ENCODE data around the gene RDH11.

RDH11 gene

GRCh38 chr14:67650151-67650550 lies 45.4 kb downstream of the RDH11 start:
- DNase-seq (ENCODE audit: low read depth in 3 of 3): no peak

- no peak for DNase-seq (ENCODE audit: low read depth in 3 of 3)
These were observed 49.4 kb downstream of the RDH11 start for GRCh38 chr14:67646131-67646530.

DNA sequence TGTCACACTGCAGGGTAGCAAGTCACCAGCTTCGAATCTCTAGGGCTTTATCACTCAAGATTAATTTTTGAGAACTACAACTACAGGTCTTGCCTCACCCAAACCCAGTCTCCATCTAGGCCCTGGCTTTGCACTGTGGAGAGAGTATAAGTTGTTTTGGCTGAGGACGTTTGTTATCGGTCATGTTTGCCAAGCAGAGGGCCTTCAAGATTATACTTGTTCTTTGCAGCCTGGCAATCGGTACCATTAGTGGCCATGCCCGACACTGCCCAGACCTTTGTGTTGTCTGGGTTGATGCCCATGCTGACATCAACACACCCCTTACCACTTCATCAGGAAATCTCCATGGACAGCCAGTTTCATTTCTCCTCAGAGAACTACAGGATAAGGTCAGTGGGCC lies 50.1 kb downstream of the RDH11 start:
- no peak for DNase-seq (ENCODE audit: low read depth in 3 of 3)

GRCh38 chr14:67644428-67644827 lies 51.1 kb downstream of the RDH11 start:
- DNase-seq (ENCODE audit: low read depth in 3 of 3): no peak

DNA sequence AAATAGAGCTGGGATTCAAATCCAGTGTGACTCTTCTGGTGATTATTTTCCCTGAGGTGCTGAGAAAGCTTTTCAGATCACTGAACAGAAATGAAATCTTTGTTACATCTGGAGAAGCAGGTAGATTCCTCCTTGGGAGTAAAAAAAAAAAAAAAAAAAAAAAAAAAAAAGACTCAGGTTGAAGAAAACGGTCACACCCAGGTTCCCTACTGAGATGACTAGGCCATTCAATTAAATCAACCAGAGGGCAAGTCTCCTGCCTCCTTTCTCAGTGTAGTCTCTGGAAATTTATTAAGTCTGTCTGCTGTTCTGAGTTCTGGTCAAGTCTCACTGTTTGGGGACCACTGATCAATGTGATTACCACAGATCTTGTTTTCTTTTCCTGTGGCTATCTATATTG lies 51.9 kb downstream of the RDH11 start:
- no peak for DNase-seq (ENCODE audit: low read depth in 3 of 3)

DNA sequence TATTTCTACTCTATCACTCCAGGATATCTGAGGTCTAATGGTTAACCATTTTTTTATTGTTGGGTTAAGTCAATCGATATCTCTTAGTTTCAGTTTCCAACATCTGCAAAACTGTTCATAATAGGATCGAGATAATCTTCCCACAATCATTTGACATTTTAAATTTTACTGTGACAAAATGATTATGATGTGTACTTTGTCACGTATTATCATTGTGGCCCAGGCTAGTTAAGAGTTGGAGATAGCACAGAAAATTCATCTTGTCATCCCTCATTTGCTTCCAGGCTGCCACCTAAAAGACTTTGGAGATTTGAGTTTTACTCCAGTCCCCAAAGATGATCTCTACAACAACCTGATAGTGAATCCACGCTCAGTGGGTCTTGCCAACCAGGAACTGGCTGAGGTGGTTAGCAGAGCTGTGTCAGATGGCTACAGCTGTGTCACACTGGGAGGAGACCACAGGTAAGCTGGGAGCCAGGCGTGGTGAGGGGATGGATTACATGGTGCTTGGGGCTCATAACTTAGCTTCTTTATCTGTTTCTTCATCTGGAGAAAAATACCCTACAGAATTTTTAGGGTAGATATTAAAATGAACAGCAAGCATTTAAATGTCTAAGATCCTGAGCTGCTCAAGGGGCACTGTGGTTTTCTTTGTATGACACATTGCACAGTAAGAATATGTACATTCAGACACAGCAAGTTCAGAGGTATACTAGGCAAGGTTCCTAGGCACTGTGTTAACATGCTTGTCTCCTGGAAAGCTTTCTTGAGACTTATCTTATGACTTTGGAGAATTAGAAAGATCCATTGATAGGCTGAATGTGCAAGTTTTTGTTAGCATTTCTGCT lies 53.4 kb downstream of the RDH11 start:
- DNase-seq (ENCODE audit: low read depth in 3 of 3): no peak

GRCh38 chr14:67641480-67641879 lies 54.1 kb downstream of the RDH11 start:
- no peak for DNase-seq (ENCODE audit: low read depth in 3 of 3)

GRCh38 chr14:67638642-67639041 lies 56.9 kb downstream of the RDH11 start:
- DNase-seq (ENCODE audit: low read depth in 3 of 3): no peak

DNA sequence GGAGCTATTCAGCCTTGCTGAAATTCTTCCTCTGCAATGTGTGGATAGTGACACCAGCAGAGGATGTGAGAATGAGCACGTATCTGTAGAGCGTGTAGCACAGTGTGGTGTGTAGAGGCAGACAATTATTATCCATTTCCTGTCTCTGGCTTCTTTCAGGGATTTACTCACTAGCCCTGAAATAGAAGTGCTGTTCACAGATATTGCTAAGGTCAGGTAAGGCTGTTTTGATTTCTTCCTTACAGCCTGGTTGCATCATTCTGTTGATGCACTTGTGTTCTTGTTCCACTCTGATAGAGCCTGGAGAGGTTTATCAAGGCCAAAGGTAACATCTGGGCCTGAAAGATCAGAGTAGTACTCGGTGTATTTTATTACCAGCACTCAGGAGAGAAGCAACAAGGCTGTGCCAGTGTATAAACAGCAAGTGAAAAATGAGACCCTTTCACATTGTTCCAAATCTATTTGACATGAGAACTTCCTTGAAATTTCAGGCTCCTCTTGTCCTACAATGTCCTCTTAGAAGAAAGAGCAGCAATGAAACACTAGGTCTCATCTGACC lies 59.1 kb downstream of the RDH11 start:
- DNase-seq (ENCODE audit: low read depth in 3 of 3): no peak

- DNase-seq (ENCODE audit: low read depth in 3 of 3): no peak
These were observed 62.0 kb downstream of the RDH11 start for GRCh38 chr14:67633451-67634147.

DNA sequence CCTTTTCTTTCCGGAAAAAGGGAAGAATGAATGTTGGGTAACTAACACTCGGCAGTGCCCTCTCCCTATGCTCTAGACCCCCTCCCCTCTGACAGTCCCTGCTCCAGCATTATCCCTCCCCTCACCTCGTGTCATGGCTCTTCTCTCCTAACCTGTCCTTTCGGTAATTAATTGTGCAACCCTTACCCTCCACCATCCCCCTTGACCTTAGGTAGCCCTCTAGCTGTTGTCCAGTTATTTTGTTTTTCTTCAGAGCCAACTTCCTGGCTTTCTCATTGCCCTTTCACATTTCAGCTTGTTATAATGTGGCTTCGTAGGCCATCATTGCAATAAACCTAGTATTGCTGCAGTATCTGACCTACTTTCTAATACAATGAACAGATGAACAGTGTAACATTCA lies 64.6 kb downstream of the RDH11 start:
- no peak for DNase-seq (ENCODE audit: low read depth in 3 of 3)

- no peak for DNase-seq (ENCODE audit: low read depth in 3 of 3)
These were observed 65.4 kb downstream of the RDH11 start for GRCh38 chr14:67630186-67630585.

- no peak for DNase-seq (ENCODE audit: low read depth in 3 of 3)
These were observed 68.0 kb downstream of the RDH11 start for GRCh38 chr14:67627519-67627918.
